HG03378 (cell line): Measurements from ENCODE around the gene PDZD8.

ENCODE experiments used
- ATAC-seq: cut with Tn5 transposase; IDR thresholded peaks from one replicate; pipeline ENCODE4 v1.9.1; 2021; ENCODE audit warnings: mild to moderate bottlenecking, moderate library complexity; ENCODE audit not compliant: unreplicated experiment

PDZD8 gene

DNA sequence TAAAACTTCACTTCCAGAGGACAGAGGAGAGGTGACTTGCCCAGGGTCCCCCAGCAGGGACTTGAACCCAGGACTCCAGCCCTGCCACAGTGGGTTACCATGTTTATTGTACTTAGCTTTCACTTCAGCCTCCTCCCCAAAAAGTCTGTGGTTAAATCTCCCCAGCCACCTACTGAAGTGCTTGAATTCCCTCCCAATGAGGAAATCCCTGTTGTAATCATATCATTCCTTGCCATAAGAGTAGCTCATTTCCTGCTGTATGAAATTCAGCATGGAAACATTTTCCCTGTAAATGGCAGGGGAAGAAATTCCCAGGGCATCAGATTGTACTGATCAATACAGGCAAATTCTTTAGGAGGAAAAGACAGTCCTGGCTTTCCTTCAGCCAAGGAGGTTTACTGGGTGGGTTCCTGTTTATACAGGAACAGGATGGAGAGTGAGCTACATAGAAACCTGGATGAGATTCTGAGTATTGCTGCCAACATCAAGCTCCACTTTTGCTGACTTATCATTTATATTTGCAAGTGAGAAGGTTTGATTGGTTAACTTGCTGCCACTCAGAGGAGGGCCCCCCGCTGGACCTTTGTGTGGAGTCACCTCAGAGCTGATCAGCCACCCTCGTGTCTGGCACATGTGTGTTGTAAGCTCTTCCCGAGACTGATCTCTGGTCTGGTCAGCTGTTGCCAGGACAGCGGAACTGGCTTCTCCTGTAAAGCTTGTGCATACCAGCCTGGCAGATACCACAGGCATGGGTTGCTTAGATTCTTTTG, 16.4 kb upstream of the PDZD8 start:
- no peak for ATAC-seq

- ATAC-seq = no peak
These were observed 15.2 kb upstream of the PDZD8 start for GRCh38 chr10:117390420-117390819.

DNA sequence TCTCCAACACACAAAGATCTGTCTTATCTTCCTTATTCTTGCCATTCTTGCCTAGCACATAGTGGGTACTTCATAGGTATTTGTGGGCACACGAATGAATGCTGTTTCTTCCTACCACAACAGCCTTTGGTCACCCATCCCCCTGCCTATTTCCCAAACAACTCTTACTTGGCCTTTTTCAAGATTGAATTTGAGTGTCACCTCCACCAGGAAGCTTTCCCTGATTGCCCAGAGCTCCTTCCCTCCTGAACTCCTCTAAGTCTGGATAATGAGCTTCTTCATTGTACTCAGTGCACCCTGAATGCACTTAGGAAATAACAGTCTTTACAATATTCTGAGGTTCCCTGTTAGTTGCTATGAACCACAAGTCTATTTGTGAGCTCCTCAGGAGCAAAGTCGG, 11.6 kb upstream of the PDZD8 start:
- ATAC-seq = no peak

GRCh38 chr10:117382861-117383260, 7.6 kb upstream of the PDZD8 start:
- ATAC-seq = no peak

- ATAC-seq = peak; percentile 11
These were observed 507 bp downstream of the PDZD8 start for GRCh38 chr10:117374506-117375359.

- peak; percentile 33 for ATAC-seq
These were observed 1.3 kb downstream of the PDZD8 start for GRCh38 chr10:117373823-117374505.

- ATAC-seq = no peak
These were observed 5.0 kb downstream of the PDZD8 start for GRCh38 chr10:117370205-117370604.

- ATAC-seq = no peak
These were observed 7.5 kb downstream of the PDZD8 start for GRCh38 chr10:117367718-117368117.

- no peak for ATAC-seq
These were observed 8.5 kb downstream of the PDZD8 start for GRCh38 chr10:117366741-117367140.

GRCh38 chr10:117365612-117366011, 9.6 kb downstream of the PDZD8 start:
- ATAC-seq = peak; percentile 32

DNA sequence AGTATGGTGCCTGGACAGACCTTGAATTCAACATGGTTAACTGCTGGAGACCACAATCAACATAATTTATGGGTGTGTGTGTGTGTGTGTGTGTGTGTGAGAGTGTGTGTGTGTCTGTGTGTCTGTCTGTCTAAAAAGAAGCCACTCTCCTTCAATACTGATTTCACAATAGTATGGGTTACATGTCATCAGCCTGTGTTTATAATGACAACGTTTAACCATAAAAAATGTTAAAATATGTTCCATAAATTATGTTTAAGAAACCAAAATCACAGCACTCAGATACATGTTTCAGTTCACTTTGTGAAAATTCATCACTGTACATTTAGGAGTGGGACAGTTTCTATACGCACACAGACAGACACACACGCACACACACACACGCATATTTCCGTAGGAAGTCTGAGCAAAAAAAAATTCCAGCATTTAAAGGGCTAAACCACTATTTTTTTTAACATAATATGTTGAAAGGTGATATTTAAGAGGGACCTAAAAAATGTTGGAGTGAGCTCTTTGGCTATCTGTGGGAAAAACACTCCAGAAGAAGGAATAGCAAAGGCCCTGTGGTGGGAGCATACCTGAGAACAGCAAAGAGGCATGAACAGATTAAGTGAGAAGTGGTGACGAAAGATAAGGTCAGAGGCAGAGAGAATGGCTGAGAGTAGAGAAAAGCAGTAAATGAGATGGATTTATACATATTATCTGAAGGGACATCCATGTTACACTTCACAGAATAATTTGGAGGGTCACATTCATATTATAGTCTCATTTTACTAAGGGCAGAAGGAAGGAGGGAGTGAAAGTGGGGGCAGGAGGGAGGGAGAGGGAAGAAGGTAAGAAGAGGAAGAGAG, 10.9 kb downstream of the PDZD8 start:
- ATAC-seq = no peak

- peak; percentile 49 for ATAC-seq
These were observed 12.2 kb downstream of the PDZD8 start for GRCh38 chr10:117363028-117363427.

DNA sequence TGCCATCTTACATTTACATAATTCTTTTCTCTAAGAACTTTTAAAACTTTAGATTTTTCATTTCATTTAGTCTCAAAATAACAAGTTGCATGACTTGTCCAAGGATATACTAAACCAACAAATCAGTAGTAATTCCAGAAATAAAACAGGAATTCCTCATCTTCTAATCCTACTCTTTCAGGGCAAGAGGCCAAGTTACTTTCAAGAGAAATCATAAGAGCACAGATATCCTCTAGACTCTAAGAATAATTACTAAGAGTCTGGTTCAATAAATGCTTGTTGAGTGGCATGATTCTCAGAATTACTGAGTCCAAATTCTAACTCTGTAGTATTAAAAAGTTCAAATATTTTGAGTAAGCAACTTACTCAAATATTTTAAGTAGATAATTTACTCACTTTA, 12.9 kb downstream of the PDZD8 start:
- no peak for ATAC-seq

DNA sequence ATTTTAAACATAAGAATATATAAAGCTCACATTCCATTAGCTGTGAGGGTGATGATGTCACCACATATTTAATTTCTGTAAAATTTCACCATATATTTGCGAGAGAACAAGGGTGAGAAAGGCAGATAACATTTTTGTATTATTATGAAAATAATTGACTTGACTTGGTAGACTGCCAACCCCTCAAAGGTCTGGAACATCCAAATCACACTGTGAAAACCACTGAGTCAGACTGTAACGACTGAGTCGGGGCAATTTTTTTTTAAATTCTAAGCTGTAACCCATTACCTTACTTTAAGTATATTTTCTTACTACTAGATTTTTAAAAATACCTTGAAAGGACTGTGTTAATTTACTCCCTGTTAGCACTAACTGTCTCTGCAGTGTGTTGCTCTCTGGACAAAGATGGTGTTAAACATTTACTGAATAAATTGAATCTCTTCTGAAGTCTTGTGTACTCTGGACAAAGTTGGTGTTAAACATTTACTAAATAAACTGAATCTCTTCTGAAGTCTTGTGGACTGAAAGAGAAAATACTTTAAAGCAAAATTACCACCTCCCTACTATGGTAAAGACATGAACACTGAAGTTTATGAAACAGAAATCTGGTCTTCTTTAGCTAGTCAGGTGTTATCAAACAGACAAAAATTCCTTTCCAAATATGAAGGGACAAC, 14.1 kb downstream of the PDZD8 start:
- peak; percentile 56 for ATAC-seq

DNA sequence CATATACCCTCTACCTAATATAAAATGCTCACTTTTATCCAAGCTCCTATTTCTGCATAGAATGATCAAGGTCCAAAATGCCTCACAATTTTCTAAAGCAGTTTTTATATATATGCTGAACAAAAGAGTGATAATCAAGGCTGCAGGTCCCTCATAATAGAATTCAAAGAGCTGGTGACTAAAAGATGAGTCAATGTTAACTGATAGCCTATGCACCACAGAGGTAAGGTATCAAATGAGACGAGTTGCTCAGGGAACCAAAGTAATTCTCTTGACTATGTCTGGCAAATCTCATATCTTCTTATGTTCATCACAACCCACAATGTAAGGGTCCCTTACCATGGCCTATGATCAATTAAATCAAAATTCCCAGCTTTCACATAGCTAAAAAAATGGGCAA, 15.2 kb downstream of the PDZD8 start:
- ATAC-seq = no peak

- ATAC-seq = no peak
These were observed 20.2 kb downstream of the PDZD8 start for GRCh38 chr10:117355072-117355471.

- no peak for ATAC-seq
These were observed 21.6 kb downstream of the PDZD8 start for GRCh38 chr10:117353684-117354083.

DNA sequence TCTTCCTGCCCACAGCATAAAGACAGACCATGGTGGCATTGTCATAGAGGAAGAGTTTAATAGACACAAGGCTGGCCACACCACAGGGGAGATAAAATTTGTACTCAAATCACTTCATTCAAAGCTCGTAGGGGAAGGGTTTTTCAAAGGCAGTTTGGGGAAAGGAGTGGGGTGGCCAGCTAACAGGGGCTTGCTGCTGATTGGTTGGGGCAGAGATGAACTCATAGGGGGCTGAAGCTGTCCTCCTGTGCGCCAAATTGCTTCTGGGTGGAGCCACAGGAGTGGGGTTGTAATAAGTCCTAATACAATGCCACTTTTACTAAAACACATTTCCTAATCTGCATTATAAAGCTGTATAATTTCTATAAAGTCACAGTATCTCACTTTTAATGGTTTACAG, 22.5 kb downstream of the PDZD8 start:
- ATAC-seq = no peak

GRCh38 chr10:117351996-117352395, 23.2 kb downstream of the PDZD8 start:
- ATAC-seq = no peak

- no peak for ATAC-seq
These were observed 23.7 kb downstream of the PDZD8 start for GRCh38 chr10:117351558-117351957.
